Measurements from ENCODE around the gene MMP24. TPM values are rescaled to one million over a fixed set of nuclear protein-coding genes. Genes with fewer than 3 reads are reported as not detected.
A peak's percentile ranks its signal among the peaks of the same experiment; 100 is the strongest.
"Not testable (repeated sequence)": the region's sequence is repeated elsewhere in the genome, so short reads cannot be mapped to it uniquely, and the experiment has no call there.

The MMP24 gene
- 0.23 and 0.30 TPM in 2 replicates for total RNA-seq (2014; rRNA removed; shearing (Covaris generic))
- polyA plus RNA-seq (2015; cell fraction: cytosol; rRNA removed) = 0.97 and 1.1 TPM in 2 replicates
- polyA plus RNA-seq (2015; cell fraction: nucleus; rRNA removed) = 0.53 and 0.55 TPM in 2 replicates

DNA sequence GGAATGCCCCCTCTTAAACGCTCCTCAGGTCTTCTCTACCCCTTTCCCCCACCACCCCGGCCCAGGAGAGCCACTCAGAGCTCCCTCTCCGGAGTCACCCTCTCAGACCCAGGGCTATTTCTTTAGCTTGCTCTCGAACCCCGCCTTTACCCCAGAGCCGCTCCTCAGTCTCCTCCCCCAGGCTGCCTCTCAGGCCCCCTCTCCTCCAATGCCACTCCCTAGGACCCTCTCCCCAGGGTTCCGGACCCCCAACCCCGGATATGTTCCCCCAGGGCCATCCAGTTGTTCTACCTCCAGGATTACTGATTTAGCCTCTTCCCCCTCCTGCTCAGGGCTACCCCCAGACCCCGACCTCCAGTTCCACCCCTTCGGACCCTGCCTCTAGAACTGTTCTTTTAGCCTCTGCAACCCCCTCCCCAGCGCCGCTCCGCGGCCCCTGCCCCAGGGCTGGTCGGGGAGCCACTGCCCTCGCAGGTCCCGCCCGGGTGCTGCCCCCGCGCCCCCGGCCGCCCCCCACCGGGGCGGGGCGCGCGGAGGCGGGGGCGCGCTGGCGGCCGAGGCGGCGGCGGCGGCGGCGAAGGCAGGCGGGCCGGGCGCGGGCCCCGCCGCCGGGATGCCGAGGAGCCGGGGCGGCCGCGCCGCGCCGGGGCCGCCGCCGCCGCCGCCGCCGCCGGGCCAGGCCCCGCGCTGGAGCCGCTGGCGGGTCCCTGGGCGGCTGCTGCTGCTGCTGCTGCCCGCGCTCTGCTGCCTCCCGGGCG, at the start of gene MMP24:
TSS of gene MMP24 (plus strand) at position 565 of the 758 bp plus-strand sequence. CDS start at position 614, 49 bp downstream.
- no peak for DNase-seq (ENCODE audit: low read depth)

GRCh38 chr20:35179292-35180212, 46.9 kb upstream of the MMP24 start:
- DNase-seq (ENCODE audit: low read depth) = no peak

GRCh38 chr20:35180266-35180665, 46.2 kb upstream of the MMP24 start:
- DNase-seq (ENCODE audit: low read depth) = no peak

DNA sequence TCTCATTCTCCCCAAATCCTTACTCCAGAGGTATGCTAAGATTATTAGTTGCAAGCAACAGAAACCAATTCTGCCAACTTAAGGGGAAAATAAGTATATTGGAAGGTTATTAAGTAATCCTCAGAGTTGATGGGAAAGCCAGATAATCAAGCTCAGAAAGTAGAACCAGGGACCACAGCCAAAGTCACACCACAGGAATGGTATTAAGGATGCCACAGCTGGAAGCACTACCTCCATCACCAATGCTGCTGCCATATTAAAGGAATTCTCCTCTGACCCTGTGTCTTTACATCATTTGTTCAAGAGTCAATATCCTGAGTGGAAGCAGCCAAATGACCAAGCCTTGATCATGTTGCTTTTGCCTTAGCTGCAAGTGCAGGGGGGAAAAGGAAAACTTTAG, 44.8 kb upstream of the MMP24 start:
- DNase-seq (ENCODE audit: low read depth) = no peak

DNA sequence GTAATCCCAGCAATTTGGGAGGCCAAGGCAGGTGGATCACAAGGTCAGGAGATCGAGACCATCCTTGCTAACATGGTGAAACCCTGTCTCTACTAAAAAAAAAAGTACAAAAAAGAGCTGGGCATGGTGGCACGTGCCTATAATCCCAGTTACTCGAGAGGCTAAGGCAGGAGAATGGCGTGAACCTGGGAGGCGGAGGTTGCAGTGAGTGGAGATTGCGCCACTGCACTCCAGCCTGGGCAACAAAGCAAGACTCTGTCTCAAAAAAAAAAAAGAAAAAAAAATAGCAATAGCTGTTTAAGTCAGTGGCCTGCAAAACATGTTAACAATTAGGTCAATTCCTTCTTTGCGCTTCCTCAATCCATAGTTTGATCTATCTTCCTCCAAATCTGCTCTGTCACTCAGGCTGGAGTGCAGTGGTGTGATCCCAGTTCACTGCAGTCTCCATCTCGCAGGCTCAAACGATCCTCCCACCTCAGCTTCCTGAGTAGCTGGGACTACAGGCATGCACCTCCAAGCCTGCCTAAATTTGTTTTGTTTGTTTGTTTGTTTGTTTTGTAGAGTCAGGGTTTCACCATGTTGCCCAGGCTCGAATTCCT, 39.7 kb upstream of the MMP24 start:
- DNase-seq (ENCODE audit: low read depth) = not testable (repeated sequence)

GRCh38 chr20:35187584-35188190, 38.8 kb upstream of the MMP24 start:
- no peak for DNase-seq (ENCODE audit: low read depth)

DNA sequence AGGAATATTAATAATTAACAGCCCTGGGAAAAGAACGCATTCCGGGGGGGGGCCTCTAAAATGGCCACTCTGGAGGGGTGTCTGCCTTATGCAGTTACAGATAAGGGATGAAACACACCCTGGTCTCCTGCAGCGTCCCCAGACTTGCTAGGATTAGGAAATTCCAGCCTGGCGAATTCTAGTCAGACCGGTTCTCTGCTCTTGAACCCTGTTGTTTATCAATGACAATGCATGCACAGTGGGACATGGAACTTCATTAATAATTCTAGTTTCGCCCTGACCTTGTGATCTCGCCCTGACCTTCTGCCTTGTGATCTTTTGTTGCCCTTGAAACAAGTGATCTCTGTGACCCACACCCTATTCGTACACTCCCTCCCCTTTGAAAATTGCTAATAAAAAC, 37.3 kb upstream of the MMP24 start:
- not testable (repeated sequence) for DNase-seq (ENCODE audit: low read depth)

DNA sequence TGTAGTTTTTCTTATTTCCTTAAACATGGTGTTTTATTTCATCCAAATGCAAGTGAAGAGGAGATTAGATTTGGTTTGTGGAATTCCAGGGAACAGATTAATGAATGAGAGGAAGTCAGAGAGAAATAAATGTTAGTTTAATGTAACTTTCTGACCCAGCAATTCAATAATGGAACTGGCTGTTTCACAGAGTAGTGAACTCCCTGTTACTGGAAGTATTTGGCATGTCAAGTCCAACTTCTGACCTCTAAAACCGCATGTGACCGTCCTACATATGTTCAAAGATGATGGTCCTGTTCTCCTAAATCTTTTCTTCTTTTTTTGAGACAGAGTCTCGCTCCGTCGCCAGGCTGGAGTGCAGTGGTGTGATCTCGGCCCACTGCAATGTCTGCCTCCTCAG, 35.9 kb upstream of the MMP24 start:
- no peak for DNase-seq (ENCODE audit: low read depth)

DNA sequence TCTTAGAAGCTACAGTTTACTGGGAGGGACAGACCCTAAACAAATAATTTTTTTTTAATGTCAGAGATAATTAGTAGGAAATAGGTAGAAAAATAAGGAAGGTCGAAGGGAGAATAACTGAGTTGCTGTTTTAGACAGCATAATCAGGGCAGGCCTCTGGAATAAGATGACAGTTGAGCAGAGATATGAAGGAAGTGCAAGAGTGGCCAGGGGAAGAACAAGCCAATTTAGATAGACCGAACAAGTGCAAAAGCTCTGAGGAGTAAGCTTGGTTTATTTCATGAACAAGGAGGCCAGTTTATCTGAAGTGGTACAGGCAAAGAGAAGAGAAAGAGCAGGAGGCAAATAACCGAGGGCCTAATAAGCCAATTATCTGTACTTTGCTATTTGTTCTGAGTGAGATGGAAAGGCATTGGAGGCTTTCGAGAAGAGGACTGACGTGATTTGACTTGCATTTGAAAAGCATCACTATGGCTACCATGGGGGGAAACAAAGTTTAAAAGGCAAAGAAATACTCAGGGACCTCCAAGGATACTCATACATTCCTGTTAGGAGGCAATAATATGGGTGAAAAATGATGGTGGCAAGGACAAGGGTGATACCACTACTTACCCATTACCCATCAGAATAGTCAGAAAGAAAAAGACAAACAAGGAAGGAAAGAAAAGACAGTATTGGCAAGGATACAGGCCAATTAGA, 34.9 kb upstream of the MMP24 start:
- DNase-seq (ENCODE audit: low read depth) = no peak

- no peak for DNase-seq (ENCODE audit: low read depth)
Observed at GRCh38 chr20:35192118-35192872, 34.2 kb upstream of the MMP24 start.

DNA sequence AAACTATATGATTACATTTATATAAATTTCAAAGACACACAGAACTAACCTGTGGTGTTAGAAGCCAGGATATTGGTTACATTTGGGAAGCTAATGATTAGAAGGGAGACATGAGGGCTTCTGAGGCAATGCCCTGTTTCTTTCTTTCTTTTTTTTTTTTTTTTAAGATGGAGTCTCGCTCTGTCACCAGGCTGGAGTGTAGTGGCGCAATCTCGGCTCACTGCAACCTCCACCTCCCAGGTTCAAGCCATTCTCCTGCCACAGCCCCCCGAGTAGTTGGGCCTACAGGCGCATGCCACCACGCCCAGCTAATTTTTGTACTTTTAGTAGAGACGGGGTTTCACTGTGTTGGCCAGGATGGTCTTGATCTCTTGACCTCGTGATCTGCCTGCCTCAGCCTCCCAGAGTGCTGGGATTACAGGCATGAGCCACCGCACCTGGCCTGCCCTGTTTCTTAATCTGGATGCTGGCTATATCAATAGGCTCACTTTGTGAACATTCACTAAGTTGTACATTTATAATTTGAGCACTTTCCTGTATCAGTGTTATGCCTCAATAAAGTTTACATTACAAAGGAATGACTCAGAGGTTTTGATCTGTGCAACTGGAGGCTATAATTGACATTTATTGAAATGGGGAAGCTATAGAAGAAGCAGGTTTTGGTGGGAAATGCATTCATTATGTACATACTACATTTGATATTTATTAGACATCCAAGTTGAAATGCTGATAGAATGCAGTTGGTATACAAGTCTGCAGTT, 33.3 kb upstream of the MMP24 start:
- DNase-seq (ENCODE audit: low read depth) = not testable (repeated sequence)

DNA sequence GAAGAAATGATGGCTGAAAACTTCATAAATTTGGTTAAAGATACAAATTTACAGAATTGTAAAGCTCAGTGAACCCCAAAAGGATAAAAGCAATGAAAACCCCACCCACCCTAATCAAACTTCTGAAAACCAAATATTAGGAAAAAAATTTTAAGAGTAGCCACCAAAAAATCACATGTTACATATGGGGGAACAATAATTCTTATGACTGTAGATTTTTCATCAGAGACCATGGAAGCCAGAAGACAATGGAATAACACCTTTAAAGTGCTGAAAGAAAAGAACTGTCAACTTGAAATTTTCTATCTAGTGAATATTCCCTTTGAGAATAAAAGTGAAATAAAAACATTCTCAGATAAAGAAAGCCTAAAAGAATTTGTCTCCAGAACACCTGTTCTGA, 30.2 kb upstream of the MMP24 start:
- DNase-seq (ENCODE audit: low read depth) = no peak

DNA sequence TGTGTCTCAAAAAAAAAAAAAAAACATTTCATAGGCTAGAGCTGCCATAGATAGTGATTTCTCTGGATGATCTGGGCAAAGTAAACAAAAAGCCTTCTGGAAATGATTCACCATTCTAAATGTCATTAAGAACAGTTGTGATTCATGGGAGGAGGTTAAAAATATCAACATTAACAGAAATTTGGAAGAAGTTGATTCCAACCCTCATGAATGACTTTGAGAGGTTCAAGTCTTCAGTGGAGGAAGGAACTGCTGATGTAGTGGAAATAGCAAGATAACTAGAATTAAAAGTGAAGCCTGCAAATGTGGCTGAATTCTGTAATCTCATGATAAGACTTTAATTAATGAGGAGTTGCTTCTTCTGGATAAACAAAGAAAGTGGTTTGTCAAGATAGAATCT, 26.8 kb upstream of the MMP24 start:
- DNase-seq (ENCODE audit: low read depth) = peak; percentile 43

- peak; percentile 32 for DNase-seq (ENCODE audit: low read depth)
Observed at GRCh38 chr20:35200267-35200666, 26.2 kb upstream of the MMP24 start.

- DNase-seq (ENCODE audit: low read depth) = not testable (repeated sequence)
Observed at GRCh38 chr20:35201467-35201866, 25.0 kb upstream of the MMP24 start.

GRCh38 chr20:35206802-35207201, 19.7 kb upstream of the MMP24 start:
- DNase-seq (ENCODE audit: low read depth) = no peak

GRCh38 chr20:35207950-35208611, 18.4 kb upstream of the MMP24 start:
- DNase-seq (ENCODE audit: low read depth) = peak; percentile 68
